ENCODE data around the gene PCSK5.

PCSK5 gene

GRCh38 chr9:75935591-75935990 lies 45.1 kb downstream of the PCSK5 start:
- Histone ChIP-seq H3K27me3 (ENCODE audit: insufficient read depth, low read length, poor library complexity) (no peaks in the 10 kb centered on the region), H3K9me3 (ENCODE audit: insufficient read depth, low read length, severe bottlenecking) (no peaks in the 10 kb centered on the region), H3K27ac (ENCODE audit: low read length) (no peak overlapping the region), H3K4me3 (ENCODE audit: low read depth in 1 of 2, low read length in 2 of 2) (no peak overlapping the region), H3K9ac (ENCODE audit: low read depth, low read length) (no peak overlapping the region), H3K79me2 (ENCODE audit: insufficient read depth, low read length) (no peaks in the 10 kb centered on the region), H3K4me2 (ENCODE audit: insufficient read depth, low read length) (no peak overlapping the region), H4K20me1 (ENCODE audit: insufficient read depth, low read length) (no peaks in the 10 kb centered on the region), H2AFZ (ENCODE audit: low read depth, low read length) (no peak overlapping the region), H3K4me1 (ENCODE audit: insufficient read depth, low read length) (no peaks in the 10 kb centered on the region), H3K36me3 (ENCODE audit: insufficient read depth, low read length) (peaks cover 7% of the 10 kb centered on the region)
- ATAC-seq (ENCODE audit: insufficient read depth, low read depth) = no peak
- no peak for DNase-seq
- TF ChIP-seq CTCF (IDR thresholded peaks at IDR 0.05; ENCODE audit: borderline replicate concordance, extremely low read depth, low read length, poor library complexity, severe bottlenecking) (no peak), EZH2 (IDR thresholded peaks at IDR 0.05; ENCODE audit: borderline replicate concordance, low read depth, low read length, severe bottlenecking) (no peak)

GRCh38 chr9:75937521-75938258 lies 47.2 kb downstream of the PCSK5 start:
- no peak; the same call in 2 of the 3 replicates for ATAC-seq (ENCODE audit: insufficient read depth, low read depth)
- H3K27ac ChIP-seq (ENCODE audit: low read length) = no peak overlapping the region

GRCh38 chr9:75938946-75939345 lies 48.5 kb downstream of the PCSK5 start:
- Histone ChIP-seq H3K27ac (ENCODE audit: low read length) (no peak overlapping the region), H3K36me3 (ENCODE audit: insufficient read depth, low read length) (0 out of 2 replicates have a peak, but pooled peaks cover 4% of the 10 kb centered on the region), H3K9me3 (ENCODE audit: insufficient read depth, low read length, severe bottlenecking) (no peaks in the 10 kb centered on the region), H3K27me3 (ENCODE audit: insufficient read depth, low read length, poor library complexity) (no peaks in the 10 kb centered on the region), H3K4me3 (ENCODE audit: low read depth in 1 of 2, low read length in 2 of 2) (no peak overlapping the region), H3K4me1 (ENCODE audit: insufficient read depth, low read length) (no peaks in the 10 kb centered on the region), H4K20me1 (ENCODE audit: insufficient read depth, low read length) (no peaks in the 10 kb centered on the region), H2AFZ (ENCODE audit: low read depth, low read length) (no peak overlapping the region), H3K79me2 (ENCODE audit: insufficient read depth, low read length) (no peaks in the 10 kb centered on the region), H3K9ac (ENCODE audit: low read depth, low read length) (no peak overlapping the region), H3K4me2 (ENCODE audit: insufficient read depth, low read length) (no peak overlapping the region)
- no peak for ATAC-seq (ENCODE audit: insufficient read depth, low read depth)
- DNase-seq = no peak
- TF ChIP-seq EZH2 (IDR thresholded peaks at IDR 0.05; ENCODE audit: borderline replicate concordance, low read depth, low read length, severe bottlenecking) = no peak
- TF ChIP-seq CTCF (IDR thresholded peaks at IDR 0.05; ENCODE audit: borderline replicate concordance, extremely low read depth, low read length, poor library complexity, severe bottlenecking) = no peak

More at GRCh38 chr9:75937521-75938258, 47.2 kb downstream of the PCSK5 start:
- Histone ChIP-seq H3K9me3 (ENCODE audit: insufficient read depth, low read length, severe bottlenecking) (no peaks in the 10 kb centered on the region), H3K27me3 (ENCODE audit: insufficient read depth, low read length, poor library complexity) (no peaks in the 10 kb centered on the region), H3K4me2 (ENCODE audit: insufficient read depth, low read length) (no peak overlapping the region), H3K36me3 (ENCODE audit: insufficient read depth, low read length) (peaks cover 7% of the 10 kb centered on the region), H3K9ac (ENCODE audit: low read depth, low read length) (no peak overlapping the region), H3K4me3 (ENCODE audit: low read depth in 1 of 2, low read length in 2 of 2) (no peak overlapping the region), H3K79me2 (ENCODE audit: insufficient read depth, low read length) (no peaks in the 10 kb centered on the region), H4K20me1 (ENCODE audit: insufficient read depth, low read length) (no peaks in the 10 kb centered on the region), H2AFZ (ENCODE audit: low read depth, low read length) (no peak overlapping the region), H3K4me1 (ENCODE audit: insufficient read depth, low read length) (no peaks in the 10 kb centered on the region)
- DNase-seq = no peak
- TF ChIP-seq CTCF (IDR thresholded peaks at IDR 0.05; ENCODE audit: borderline replicate concordance, extremely low read depth, low read length, poor library complexity, severe bottlenecking) = no peak
- TF ChIP-seq EZH2 (IDR thresholded peaks at IDR 0.05; ENCODE audit: borderline replicate concordance, low read depth, low read length, severe bottlenecking) = no peak

Measured in DND-41 (cell line).